H1 (cell line): ENCODE results near the gene DPEP2. TPM values are rescaled to one million over a fixed set of nuclear protein-coding genes. Genes with fewer than 3 reads are reported as not detected.

Experiments
- CTCF ChIA-PET: fragments of 300-600 bp; sonication (Branson Sonifier 250); formaldehyde crosslinking; loops from one replicate; lab custom pipeline; 2021; ENCODE audit not compliant: partially characterized antibody; lab: Charles Lee
- POLR2A ChIA-PET: fragments of 300-600 bp; sonication (Branson Sonifier 250); formaldehyde crosslinking; loops from one replicate; lab custom pipeline; 2021; ENCODE audit warnings: inconsistent platforms; ENCODE audit not compliant: partially characterized antibody; lab: Charles Lee
- DNase-seq, 2 experiments: peaks; one replicate each; pipeline versions ENCODE4 v3.0.0 to v3.0.0-alpha.2; 2010 to 2022; ENCODE audit warnings: low spot score in 2 of 2, low read depth in 1 of 2, mixed read lengths in 1 of 2
- FAIRE-seq: peaks from 2 replicates; lab custom pipeline; 2011; peaks lifted over from hg19 to GRCh38; lab: Jason Lieb, UNC
- H2AFZ ChIP-seq: 2 replicates; pipeline ENCODE4 v1.8.1; 2012; ENCODE audit warnings: low read length, inconsistent platforms
- H2AK5ac ChIP-seq: 2 replicates; pipeline ENCODE4 v1.6.1; 2013; ENCODE audit warnings: low read depth, low read length
- H2BK120ac ChIP-seq: replicated peaks from 2 replicates; pipeline ENCODE3; 2013; ENCODE audit warnings: low read depth, low read length, inconsistent platforms
- H2BK12ac ChIP-seq: 2 replicates; pipeline ENCODE4 v1.6.1; 2013; ENCODE audit warnings: low read depth, low read length
- H2BK15ac ChIP-seq: 2 replicates; pipeline ENCODE4 v1.6.1; 2013; ENCODE audit warnings: low read length
- H2BK20ac ChIP-seq: 2 replicates; pipeline ENCODE4 v1.6.1; 2013; ENCODE audit warnings: low read length
- H2BK5ac ChIP-seq: 2 replicates; pipeline ENCODE4 v1.6.1; 2013; ENCODE audit warnings: low read depth, low read length
- H3K14ac ChIP-seq: 2 replicates; pipeline ENCODE4 v1.6.1; 2013; ENCODE audit warnings: inconsistent platforms; ENCODE audit not compliant: insufficient read length
- H3K18ac ChIP-seq: 2 replicates; pipeline ENCODE4 v1.6.1; 2013; ENCODE audit warnings: low read length; ENCODE audit errors: extremely low read depth
- H3K23ac ChIP-seq: 2 replicates; pipeline ENCODE4 v1.6.1; 2013; ENCODE audit warnings: inconsistent platforms; ENCODE audit not compliant: insufficient read length
- H3K23me2 ChIP-seq: 2 replicates; pipeline ENCODE4 v1.6.1; 2013; ENCODE audit warnings: low read depth, low read length
- H3K27ac ChIP-seq: 2 replicates; pipeline ENCODE4 v1.6.1; 2011; ENCODE audit warnings: low read depth, low read length, inconsistent platforms
- H3K27me3 ChIP-seq, 4 experiments: replicated peaks in 1 of 4; 1 replicate in 1 of 4; 2 replicates in 3 of 4; pipeline versions ENCODE4 v1.6.1 to v1.8.1; 2011 to 2013; ENCODE audit warnings: low read length in 3 of 4, mild to moderate bottlenecking in 3 of 4, inconsistent platforms in 2 of 4, mixed read lengths in 2 of 4, moderate library complexity in 1 of 4; ENCODE audit not compliant: control insufficient read depth in 3 of 4, insufficient read depth in 3 of 4; ENCODE audit errors: extremely low read depth in 1 of 4
- H3K36me3 ChIP-seq, 4 experiments: 2 replicates each; pipeline versions ENCODE4 v1.6.1 to v1.8.1; 2011 to 2013; ENCODE audit warnings: mild to moderate bottlenecking in 4 of 4, low read length in 3 of 4, moderate library complexity in 2 of 4, control low read depth in 1 of 4, inconsistent platforms in 1 of 4; ENCODE audit not compliant: insufficient read depth in 4 of 4, control insufficient read depth in 2 of 4
- H3K4ac ChIP-seq: replicated peaks from 2 replicates; pipeline ENCODE3; 2013; ENCODE audit warnings: low read length, low read depth, mixed read lengths, inconsistent platforms; ENCODE audit not compliant: insufficient read length
- H3K4me1 ChIP-seq, 4 experiments: replicated peaks in 1 of 4; 1 replicate in 1 of 4; 2 replicates in 3 of 4; pipeline versions ENCODE4 v1.6.1 to v1.8.1; 2011 to 2013; ENCODE audit warnings: low read length in 3 of 4, inconsistent platforms in 2 of 4, mixed read lengths in 1 of 4; ENCODE audit not compliant: insufficient read depth in 4 of 4, control insufficient read depth in 3 of 4
- H3K4me2 ChIP-seq, 2 experiments: 2 replicates each; pipeline versions ENCODE4 v1.6.1 to v1.8.1; 2011 to 2013; ENCODE audit warnings: low read depth in 2 of 2, low read length in 2 of 2, control low read depth in 1 of 2, inconsistent platforms in 1 of 2, mild to moderate bottlenecking in 1 of 2; ENCODE audit not compliant: insufficient read depth in 1 of 2
- H3K4me3 ChIP-seq, 4 experiments: fragments of 200-600, 300-600 bp in 1 of 4; sonication (generic), shearing (Covaris generic), sonication (Bioruptor Twin) in 1 of 4; 2 replicates each; pipeline versions ENCODE4 v1.5.1 to v1.8.1; 2011 to 2016; ENCODE audit warnings: low read length in 4 of 4, low read depth in 3 of 4, control low read depth in 2 of 4, inconsistent platforms in 2 of 4, mild to moderate bottlenecking in 2 of 4, mixed read lengths in 1 of 4, moderate library complexity in 1 of 4; ENCODE audit not compliant: insufficient read depth in 2 of 4; ENCODE audit errors: extremely low read depth in 1 of 4
- H3K56ac ChIP-seq: replicated peaks from 2 replicates; pipeline ENCODE3; 2013; ENCODE audit warnings: low read depth, mild to moderate bottlenecking, mixed read lengths, low read length, inconsistent platforms; ENCODE audit not compliant: insufficient read length
- H3K79me1 ChIP-seq: 2 replicates; pipeline ENCODE4 v1.6.1; 2013; ENCODE audit warnings: low read depth, low read length, control low read depth
- H3K79me2 ChIP-seq, 2 experiments: 2 replicates each; pipeline versions ENCODE4 v1.6.1 to v1.8.1; 2012 to 2013; ENCODE audit warnings: low read length in 2 of 2, mild to moderate bottlenecking in 2 of 2, inconsistent platforms in 1 of 2; ENCODE audit not compliant: insufficient read depth in 2 of 2, control insufficient read depth in 1 of 2
- H3K9ac ChIP-seq, 4 experiments: replicated peaks in 1 of 4; 1 replicate in 1 of 4; 2 replicates in 3 of 4; pipeline versions ENCODE4 v1.6.1 to v1.8.1; 2011 to 2013; ENCODE audit warnings: low read depth in 3 of 4, low read length in 3 of 4, control low read depth in 2 of 4, mild to moderate bottlenecking in 2 of 4, moderate library complexity in 2 of 4, inconsistent platforms in 1 of 4; ENCODE audit errors: extremely low read depth in 1 of 4
- H3K9me3 ChIP-seq, 2 experiments: 2 replicates each; pipeline versions ENCODE4 v1.6.1 to v1.8.1; 2012 to 2013; ENCODE audit warnings: mild to moderate bottlenecking in 2 of 2, moderate library complexity in 2 of 2, control low read depth in 1 of 2, inconsistent platforms in 1 of 2, low read depth in 1 of 2, low read length in 1 of 2, mixed read lengths in 1 of 2; ENCODE audit not compliant: insufficient read depth in 2 of 2
- H4K20me1 ChIP-seq, 2 experiments: replicated peaks in 1 of 2; 2 replicates each; pipeline versions ENCODE3 to v1.8.1; 2011 to 2013; ENCODE audit warnings: inconsistent platforms in 2 of 2, low read length in 2 of 2, mild to moderate bottlenecking in 1 of 2; ENCODE audit not compliant: insufficient read depth in 2 of 2, control insufficient read depth in 1 of 2
- H4K5ac ChIP-seq: 2 replicates; pipeline ENCODE4 v1.6.1; 2013; ENCODE audit warnings: low read length, low read depth, mixed read lengths, inconsistent platforms; ENCODE audit not compliant: insufficient read length
- H4K8ac ChIP-seq: 2 replicates; pipeline ENCODE4 v1.8.0; 2013; ENCODE audit warnings: mild to moderate bottlenecking, moderate library complexity, low read length, inconsistent platforms; ENCODE audit not compliant: insufficient read depth; ENCODE audit errors: extremely low read depth
- H4K91ac ChIP-seq: replicated peaks from 2 replicates; pipeline ENCODE3; 2013; ENCODE audit warnings: low read length, mixed read lengths, inconsistent platforms; ENCODE audit not compliant: insufficient read length
- ATF3 ChIP-seq: IDR thresholded peaks from 2 replicates; pipeline ENCODE4 v1.6.1; 2011; ENCODE audit warnings: low read depth, mild to moderate bottlenecking, low read length; ENCODE audit not compliant: insufficient read depth
- CBX8 ChIP-seq: fragments of 300-800, 300-1000 bp; sonication (generic); IDR thresholded peaks from 2 replicates; pipeline ENCODE4 v1.7.1; 2016; ENCODE audit warnings: low read depth, low read length, borderline replicate concordance
- CTCF ChIP-seq, 3 experiments: IDR thresholded peaks; 1 replicate in 2 of 3; 2 replicates in 1 of 3; pipeline versions ENCODE4 v1.5.1 to v1.6.1; 2011; ENCODE audit warnings: low read length in 3 of 3, mild to moderate bottlenecking in 3 of 3, inconsistent platforms in 2 of 3, low read depth in 1 of 3, moderate library complexity in 1 of 3; ENCODE audit not compliant: insufficient read depth in 1 of 3; ENCODE audit errors: control extremely low read depth in 1 of 3
- POLR2A ChIP-seq, 2 experiments: IDR thresholded peaks; 1 replicate in 1 of 2; 2 replicates in 1 of 2; pipeline ENCODE4 v1.6.1; 2011; ENCODE audit warnings: low read depth in 2 of 2, low read length in 2 of 2, mild to moderate bottlenecking in 2 of 2; ENCODE audit errors: control extremely low read depth in 1 of 2
- SAP30 ChIP-seq: fragments of 300-600 bp; sonication (generic); IDR thresholded peaks from 2 replicates; pipeline ENCODE4 v1.7.1; 2012; ENCODE audit warnings: low read length, moderate library complexity, mild to moderate bottlenecking, inconsistent platforms; ENCODE audit not compliant: insufficient read depth, insufficient replicate concordance
- SP1 ChIP-seq: IDR thresholded peaks from 2 replicates; pipeline ENCODE4 v1.6.1; 2011; ENCODE audit warnings: low read depth, low read length
- TBP ChIP-seq: IDR thresholded peaks from 2 replicates; pipeline ENCODE4 v1.6.1; 2011; ENCODE audit warnings: low read depth, low read length, improper control_type of control experiment
- TCF12 ChIP-seq: IDR thresholded peaks from 2 replicates; pipeline ENCODE4 v1.6.1; 2011; ENCODE audit warnings: low read depth, mild to moderate bottlenecking, low read length
- WGBS, 2 experiments: shearing (Covaris generic) in 1 of 2; methylation state at CpG; one replicate each; pipeline versions ENCODE4 v1.1.6 to v1.1.7; 2013 to 2015; ENCODE audit warnings: low lambda C conversion rate in 2 of 2, mixed read lengths in 2 of 2, inconsistent platforms in 1 of 2, low coverage in 1 of 2, missing lambda C conversion rate in 1 of 2; ENCODE audit not compliant: insufficient replicate concordance in 2 of 2, insufficient coverage in 1 of 2, insufficient read length in 1 of 2; ENCODE audit errors: extremely low coverage in 1 of 2, missing lambda C conversion rate in 1 of 2; 5-methylcytosine and 5-hydroxymethylcytosine counted together
- polyA plus RNA-seq, 7 experiments: library from polyadenylated mRNA; depleted of rRNA in 3 of 7; stranded (reverse) in 5 of 7; unstranded in 2 of 7; fragments of >200 nt in 5 of 7; fragments of 200-250 nt in 2 of 7; gene quantifications; 1 replicate in 5 of 7; 2 replicates in 1 of 7; 4 replicates in 1 of 7; pipeline versions ENCODE4 v1.2.1 to v1.2.3, GENCODE V29; 2011 to 2013; ENCODE audit warnings: missing spikeins in 2 of 7, mixed read lengths in 2 of 7
- total RNA-seq: library from RNA; stranded (reverse); fragmentation: NEBNext Ultra II Directional; extraction: Animal tissue kit (Norgen Biotek cat#: 25700); gene quantifications from 2 replicates; pipeline ENCODE4 v1.2.1, GENCODE V29; 2021

The DPEP2 gene
- total and polyA plus RNA-seq, 2 of the 8 experiments (the other 6 are each of a cell fraction or from before 2014, with no cell fraction given) = not detected

GRCh38 chr16:67992661-67993206 is 6.5 kb downstream of the DPEP2 start:
- no peak overlapping the region for H2AFZ ChIP-seq
- CTCF ChIA-PET = interaction anchor here (0.7 to 3.0 kb wide), 14 partner anchors 9 to 142 kb away, joined by 3 to 33 read pairs (median 4); partner anchors contain the start of genes DPEP3 and NRN1L
- TF ChIP-seq CBX8 (no peak), SP1 (no peak), TBP (no peak), ATF3 (no peak), POLR2A (IDR thresholded peaks at IDR 0.05; ENCODE audit: control extremely low read depth in 1 of 2, low read depth in 2 of 2, low read length in 2 of 2) (no peak), TCF12 (no peak), SAP30 (no peak), CTCF (IDR thresholded peaks at IDR 0.05; ENCODE audit: control extremely low read depth in 1 of 3, insufficient read depth in 1 of 3, low read depth in 1 of 3, low read length in 3 of 3) (no peak)

More at GRCh38 chr16:67992661-67993206, 6.5 kb downstream of the DPEP2 start:
- Histone ChIP-seq H2BK12ac (peak overlapping the region; percentile 62; the same call in 1 of the 2 replicates), H4K5ac (no peak overlapping the region), H3K4me2 (peak overlapping the region in 1 of 2 experiments; percentile 55; a peak in 3 of 4 replicates), H3K36me3 (no peaks in the 10 kb centered on the region), H3K18ac (no peak overlapping the region), H3K23ac (no peak overlapping the region), H3K9me3 (no peaks in the 10 kb centered on the region), H3K14ac (no peak overlapping the region), H3K23me2 (no peaks in the 10 kb centered on the region; the same call in 1 of the 2 replicates), H2BK20ac (no peak overlapping the region), H4K91ac (no peak overlapping the region), H4K8ac (peak overlapping the region; percentile 89), H2BK15ac (0 out of 2 replicates have a peak overlapping the region, but pooled peaks have one; percentile 46), H3K27ac (no peak overlapping the region), H4K20me1 (no peaks in the 10 kb centered on the region), H2AK5ac (no peak overlapping the region), H3K4me1 (no peaks in the 10 kb centered on the region; a peak in 3 of 7 replicates), H3K4me3 (no peak overlapping the region), H3K79me1 (no peaks in the 10 kb centered on the region; the same call in 1 of the 2 replicates), H3K27me3 (peaks cover 0 to 12% (median 8%) of the 10 kb centered on the region in 4 experiments; a peak in 5 of 7 replicates), H3K79me2 (no peaks in the 10 kb centered on the region), H3K4ac (no peak overlapping the region), H2BK5ac (no peak overlapping the region), H3K9ac (no peak overlapping the region), H2BK120ac (no peak overlapping the region), H3K56ac (no peak overlapping the region)
- WGBS, 2 experiments = 80% methylated on average over 20 of the region's 20 CpGs; no CpG with 5 or more reads in 1 of the 2 experiments
- POLR2A ChIA-PET = interaction anchor here (1.0 to 5.1 kb wide), 4 partner anchors 10 to 30 kb away, joined by 3 to 26 read pairs (median 3); partner anchors contain the start of genes DDX28 and DUS2
- FAIRE-seq = no peak
- DNase-seq = no peak
